ENCODE results near the gene WDR74. TPM values are rescaled to one million over a fixed set of nuclear protein-coding genes. Genes with fewer than 3 reads are reported as not detected.

The WDR74 gene
- total and polyA plus RNA-seq, 2 of the 13 experiments (the other 11 are each of a cell fraction or from before 2014, with no cell fraction given): 77.0 to 83.3 TPM

GRCh38 chr11:62855571-62856332, 16.4 kb upstream of the WDR74 start (continued):
- 0 out of 2 replicates have a peak, but pooled peaks have one; percentile 53 for TF ChIP-seq ATF5 (CRISPR knock-in tag; IDR thresholded peaks at IDR 0.05; ENCODE audit: low read depth)
- 0 out of 2 replicates have a peak, but pooled peaks have one; percentile 25 for TF ChIP-seq KIAA2018 (CRISPR knock-in tag; IDR thresholded peaks at IDR 0.05; ENCODE audit: borderline replicate concordance)
- peak; percentile 57; the same call in 1 of the 2 replicates for TF ChIP-seq SSRP1 (CRISPR knock-in tag; IDR thresholded peaks at IDR 0.05)
- TF ChIP-seq ZNF567 (CRISPR knock-in tag; IDR thresholded peaks at IDR 0.05; ENCODE audit: borderline replicate concordance): no peak; the same call in 1 of the 2 replicates
- TF ChIP-seq KDM5A (IDR thresholded peaks at IDR 0.05; ENCODE audit: borderline replicate concordance, low read length): peak; percentile 84; the same call in 1 of the 2 replicates
- no peak for TF ChIP-seq ZNF484 (CRISPR knock-in tag; IDR thresholded peaks at IDR 0.05; ENCODE audit: borderline replicate concordance, low read depth)
- TF ChIP-seq ZNF274 (CRISPR knock-in tag; IDR thresholded peaks at IDR 0.05): peak; percentile 97
- 0 out of 2 replicates have a peak, but pooled peaks have one; percentile 48 for TF ChIP-seq ZNF101 (CRISPR knock-in tag; IDR thresholded peaks at IDR 0.05; ENCODE audit: borderline replicate concordance, low read depth)
- no peak for TF ChIP-seq ATF1 (CRISPR knock-in tag; IDR thresholded peaks at IDR 0.05)
- peak; percentile 97; the same call in 1 of the 2 replicates for TF ChIP-seq LBX2 (CRISPR knock-in tag; IDR thresholded peaks at IDR 0.05; ENCODE audit: borderline replicate concordance)
- peak; percentile 90; the same call in 1 of the 2 replicates for TF ChIP-seq TOE1 (CRISPR knock-in tag; IDR thresholded peaks at IDR 0.05)
- TF ChIP-seq ZBTB14 (CRISPR knock-in tag; IDR thresholded peaks at IDR 0.05): peak; percentile 61
- peak; percentile 57; the same call in 1 of the 2 replicates for TF ChIP-seq ZSCAN22 (CRISPR knock-in tag; IDR thresholded peaks at IDR 0.05)
- no peak for TF ChIP-seq ZNF282 (IDR thresholded peaks at IDR 0.05; ENCODE audit: partially characterized antibody)
- TF ChIP-seq ZBTB39 (CRISPR knock-in tag; IDR thresholded peaks at IDR 0.05): peak; percentile 75; the same call in 1 of the 2 replicates

All from HepG2 (cell line).